RCC 7860 (cell line): ENCODE measurements around the gene CNKSR3.

Experiments used
- DNase-seq: peaks from one replicate; pipeline ENCODE4 v3.0.0-alpha.2; 2015; ENCODE audit warnings: low spot score
- FAIRE-seq: peaks from 2 replicates; lab custom pipeline; 2012; peaks lifted over from hg19 to GRCh38; lab: Jason Lieb, UNC

The CNKSR3 gene

GRCh38 chr6:154481521-154482013 is 28.9 kb downstream of the CNKSR3 start:
- FAIRE-seq (no peak), DNase-seq (no peak)

GRCh38 chr6:154479771-154480639 is 30.5 kb downstream of the CNKSR3 start:
- no peak for FAIRE-seq

GRCh38 chr6:154479351-154479769 is 31.1 kb downstream of the CNKSR3 start:
- DNase-seq: peak; percentile 43
- peak; percentile 40 for FAIRE-seq

More at GRCh38 chr6:154479771-154480639, 30.5 kb downstream of the CNKSR3 start:
- no peak for DNase-seq

GRCh38 chr6:154478701-154479060 is 31.8 kb downstream of the CNKSR3 start:
- no peak for FAIRE-seq
- DNase-seq: no peak

- DNase-seq (peak; percentile 65), FAIRE-seq (peak; percentile 4)
Observed at GRCh38 chr6:154478021-154478700, 32.3 kb downstream of the CNKSR3 start.

GRCh38 chr6:154476494-154476893 is 34.0 kb downstream of the CNKSR3 start:
- peak; percentile 92 for FAIRE-seq
- DNase-seq: peak; percentile 86

- peak; percentile 95 for DNase-seq
- FAIRE-seq: peak; percentile 93
Observed at GRCh38 chr6:154474648-154475428, 35.6 kb downstream of the CNKSR3 start.

- DNase-seq (no peak), FAIRE-seq (no peak)
Observed at GRCh38 chr6:154473324-154473723, 37.2 kb downstream of the CNKSR3 start.

- DNase-seq: no peak
- FAIRE-seq: no peak
Observed at GRCh38 chr6:154471609-154472362, 38.7 kb downstream of the CNKSR3 start.

GRCh38 chr6:154469306-154469935 is 41.1 kb downstream of the CNKSR3 start:
- FAIRE-seq (no peak), DNase-seq (no peak)

GRCh38 chr6:154468760-154469159 is 41.7 kb downstream of the CNKSR3 start:
- DNase-seq: no peak

GRCh38 chr6:154466971-154467679 is 43.4 kb downstream of the CNKSR3 start:
- DNase-seq (no peak), FAIRE-seq (no peak)

More at GRCh38 chr6:154468760-154469159, 41.7 kb downstream of the CNKSR3 start:
- no peak for FAIRE-seq

- FAIRE-seq: no peak
Observed at GRCh38 chr6:154466139-154466538, 44.3 kb downstream of the CNKSR3 start.

GRCh38 chr6:154463573-154464419 is 46.7 kb downstream of the CNKSR3 start:
- FAIRE-seq (no peak), DNase-seq (no peak)

More at GRCh38 chr6:154466139-154466538, 44.3 kb downstream of the CNKSR3 start:
- no peak for DNase-seq

- no peak for DNase-seq
- no peak for FAIRE-seq
Observed at GRCh38 chr6:154462425-154462824, 48.1 kb downstream of the CNKSR3 start.

- DNase-seq (no peak), FAIRE-seq (no peak)
Observed at GRCh38 chr6:154461348-154461747, 49.1 kb downstream of the CNKSR3 start.

GRCh38 chr6:154460306-154461071 is 50.0 kb downstream of the CNKSR3 start:
- peak; percentile 45 for FAIRE-seq
- DNase-seq: peak; percentile 39
